ENCODE measurements around the gene MED16.
"Not testable (repeated sequence)": the region's sequence is repeated elsewhere in the genome, so short reads cannot be mapped to it uniquely, and the experiment has no call there.

The MED16 gene

DNA sequence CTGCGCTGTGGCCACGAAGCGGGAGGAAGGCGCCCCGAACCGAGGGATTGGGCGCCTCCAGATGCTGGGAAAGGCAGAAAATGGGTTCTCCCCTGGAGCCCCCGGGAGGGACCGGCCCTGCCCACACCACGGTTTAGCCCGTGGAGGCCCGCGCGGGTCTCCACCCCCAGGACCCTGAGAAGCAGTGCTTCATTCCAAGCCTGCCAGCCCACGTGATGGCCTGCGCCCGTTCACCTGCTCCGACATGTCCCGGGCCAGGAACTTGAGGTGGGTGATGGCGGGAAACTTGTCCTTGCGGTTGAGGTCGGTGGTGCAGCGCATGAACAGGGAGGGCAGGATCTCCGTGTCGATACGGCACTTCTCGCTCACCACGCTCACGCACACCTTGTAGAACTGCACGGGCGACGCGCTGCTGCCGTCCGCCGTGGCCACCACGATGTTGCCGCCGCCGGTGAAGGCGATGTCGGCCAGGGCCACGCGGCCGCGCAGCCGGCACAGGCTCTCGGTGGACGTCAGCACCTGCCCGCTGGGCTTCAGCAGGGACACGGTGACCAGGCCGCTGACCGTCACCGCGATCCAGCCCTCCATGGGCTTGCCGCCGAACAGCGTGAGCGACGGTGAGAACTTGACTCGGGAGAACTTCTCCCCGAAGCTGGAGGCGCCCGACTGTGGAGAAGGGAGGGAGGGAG, 7.3 kb downstream of the MED16 start:
- no peak for DNase-seq

DNA sequence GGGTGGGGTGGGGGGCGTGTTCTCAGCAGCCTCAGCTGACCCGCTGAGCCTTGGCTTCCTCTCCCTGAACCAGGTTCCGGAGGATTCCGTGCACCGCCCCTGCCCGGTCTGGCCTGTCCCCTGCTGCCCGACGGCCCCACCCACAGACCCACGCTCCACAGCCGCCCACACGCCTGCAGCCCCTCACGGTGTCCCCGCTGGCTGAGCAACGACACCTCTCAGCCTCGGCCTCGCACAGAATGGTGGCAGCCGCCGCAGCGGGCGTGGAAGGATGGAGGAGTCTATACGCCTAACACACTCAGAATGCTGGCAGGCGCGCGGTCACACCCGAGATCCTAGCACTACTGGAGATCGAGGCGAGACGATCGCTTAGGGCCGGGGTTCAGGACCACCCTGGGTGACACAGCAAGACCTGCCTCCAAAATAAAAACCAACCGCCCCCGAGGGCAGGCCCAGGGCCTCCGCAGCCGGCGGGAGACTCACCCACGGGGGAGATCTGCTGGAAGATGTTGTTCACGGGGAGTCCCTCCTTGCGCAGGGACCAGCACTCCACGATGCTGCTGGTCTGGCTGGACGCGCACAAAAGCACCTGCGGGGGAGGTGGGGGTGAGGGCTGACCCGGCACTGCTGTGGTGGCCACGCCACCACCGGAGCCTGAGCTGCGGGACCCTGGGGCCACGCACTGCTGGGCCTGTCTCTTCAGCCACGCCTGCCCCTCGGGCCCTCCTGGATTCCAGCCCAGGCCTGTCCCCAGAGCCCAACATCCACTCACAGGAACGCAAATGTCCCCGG, 8.4 kb downstream of the MED16 start:
- DNase-seq = no peak

DNA sequence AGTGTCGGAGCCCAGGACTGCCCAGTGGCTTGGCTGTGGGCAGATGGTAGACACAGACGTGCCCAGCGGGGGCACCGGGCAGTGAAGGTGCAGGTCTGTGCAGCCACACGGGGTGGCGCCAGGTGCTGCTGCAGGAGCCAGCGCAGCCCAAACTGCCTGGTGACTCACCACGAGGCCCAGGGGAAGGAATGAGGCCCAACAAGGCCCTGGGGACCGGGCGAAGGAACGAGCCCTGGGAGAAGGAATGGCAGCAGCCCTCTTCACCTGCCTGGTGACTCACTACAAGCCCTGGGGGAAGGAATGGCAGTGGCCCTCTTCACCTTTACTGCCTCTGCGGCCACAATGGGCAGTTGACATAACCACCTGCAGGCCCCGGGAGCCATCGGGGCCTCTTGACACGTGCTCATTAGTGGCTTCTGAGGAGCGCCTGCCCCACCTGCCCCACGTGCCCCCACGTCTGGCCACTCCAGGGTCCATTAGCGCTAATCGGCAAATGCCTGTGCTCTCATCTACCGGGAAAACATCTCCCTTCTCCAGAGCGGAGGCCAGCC, 9.3 kb downstream of the MED16 start:
- DNase-seq = peak; percentile 36

DNA sequence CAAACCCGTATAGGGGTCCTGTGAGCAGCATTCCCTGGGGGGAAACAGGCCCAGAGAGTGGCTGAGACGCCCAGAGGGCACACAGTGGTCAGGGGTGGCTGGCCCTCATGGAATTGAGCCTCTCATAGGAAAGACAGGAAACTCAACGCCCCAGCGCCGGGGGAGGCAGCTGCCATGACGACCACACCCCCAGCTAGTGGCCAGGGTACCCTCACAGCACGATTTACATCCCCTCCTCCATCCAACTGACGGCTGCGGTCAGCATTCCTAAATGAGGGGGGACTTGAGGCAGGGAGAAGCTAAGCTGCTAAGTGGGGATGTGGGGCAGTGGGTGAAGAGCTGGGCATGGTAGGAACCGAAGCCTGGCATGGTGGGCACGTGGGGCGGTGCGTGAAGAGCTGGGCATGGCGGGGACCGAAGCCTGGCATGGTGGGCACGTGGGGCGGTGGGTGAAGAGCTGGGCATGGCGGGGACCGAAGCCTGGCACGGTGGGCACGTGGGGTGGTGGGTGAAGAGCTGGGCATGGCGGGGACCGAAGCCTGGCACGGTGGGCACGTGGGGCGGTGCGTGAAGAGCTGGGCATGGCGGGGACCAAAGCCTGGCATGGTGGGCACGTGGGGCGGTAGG, 10.0 kb downstream of the MED16 start:
- DNase-seq = no peak

DNA sequence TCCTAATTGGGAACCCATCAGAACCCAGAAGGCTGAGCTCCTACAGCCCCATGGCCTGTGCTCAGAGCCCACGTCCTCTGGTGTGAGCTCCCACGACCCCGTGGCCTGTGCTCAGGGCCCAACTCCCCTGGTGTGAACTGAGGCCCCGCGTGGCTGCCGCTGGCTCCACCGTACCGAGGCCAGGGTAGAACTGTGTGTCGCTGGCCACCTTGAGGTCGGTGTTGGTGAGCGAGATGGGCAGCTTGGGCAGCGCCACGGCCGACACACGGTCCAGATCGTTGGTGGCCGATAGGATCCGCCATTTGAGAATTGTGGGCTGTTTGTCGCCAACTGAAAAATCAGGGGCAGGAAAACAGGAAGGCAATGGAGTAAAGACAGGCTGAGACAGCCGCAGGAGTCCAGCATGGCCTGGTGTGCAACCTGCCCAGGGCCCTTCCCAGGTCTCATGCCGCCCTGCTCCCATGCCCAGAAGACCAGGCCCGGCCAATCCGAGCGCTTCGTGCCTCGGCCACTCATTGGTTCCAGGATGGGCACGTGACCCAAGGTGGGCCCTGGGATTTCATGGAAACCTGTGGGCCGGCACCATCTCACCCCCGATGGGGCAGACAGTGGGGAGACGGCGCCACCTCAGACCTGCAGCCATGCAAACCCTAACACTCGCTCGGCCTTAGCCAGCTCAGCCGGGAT, 11.5 kb downstream of the MED16 start:
- DNase-seq = no peak

DNA sequence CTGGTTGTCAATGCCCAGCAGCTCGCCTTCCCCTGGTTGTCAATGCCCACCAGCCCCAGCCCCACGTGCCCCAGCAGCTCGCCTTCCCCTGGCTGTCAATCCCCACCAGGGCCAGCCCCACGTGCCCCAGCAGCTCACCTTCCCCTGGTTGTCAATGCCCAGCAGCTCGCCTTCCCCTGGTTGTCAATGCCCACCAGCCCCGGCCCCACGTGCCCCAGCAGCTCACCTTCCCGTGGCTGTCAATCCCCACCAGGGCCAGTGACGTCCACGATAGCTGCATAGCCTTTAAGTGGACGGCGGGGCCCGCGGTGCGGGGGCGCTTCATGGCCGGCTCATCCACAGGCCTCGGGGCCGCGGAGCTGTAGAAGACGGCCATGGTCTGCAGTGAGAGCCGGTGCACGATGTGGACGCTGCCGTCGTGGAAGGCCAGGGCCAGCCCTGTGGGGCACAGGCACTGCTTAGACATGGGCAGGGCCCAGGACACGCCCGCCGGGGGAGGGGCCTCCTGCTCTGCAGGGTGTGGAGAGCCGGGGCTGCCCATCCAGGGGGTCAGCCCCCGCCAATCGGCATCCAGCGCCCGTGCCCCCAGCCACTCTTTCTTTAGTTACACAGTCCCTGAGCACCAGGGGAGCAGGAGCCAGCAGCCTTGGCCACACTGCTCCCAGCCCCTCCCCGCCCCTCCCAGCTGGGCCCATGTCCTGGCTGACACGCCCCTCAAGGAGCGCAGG, 13.1 kb downstream of the MED16 start:
- DNase-seq = no peak

DNA sequence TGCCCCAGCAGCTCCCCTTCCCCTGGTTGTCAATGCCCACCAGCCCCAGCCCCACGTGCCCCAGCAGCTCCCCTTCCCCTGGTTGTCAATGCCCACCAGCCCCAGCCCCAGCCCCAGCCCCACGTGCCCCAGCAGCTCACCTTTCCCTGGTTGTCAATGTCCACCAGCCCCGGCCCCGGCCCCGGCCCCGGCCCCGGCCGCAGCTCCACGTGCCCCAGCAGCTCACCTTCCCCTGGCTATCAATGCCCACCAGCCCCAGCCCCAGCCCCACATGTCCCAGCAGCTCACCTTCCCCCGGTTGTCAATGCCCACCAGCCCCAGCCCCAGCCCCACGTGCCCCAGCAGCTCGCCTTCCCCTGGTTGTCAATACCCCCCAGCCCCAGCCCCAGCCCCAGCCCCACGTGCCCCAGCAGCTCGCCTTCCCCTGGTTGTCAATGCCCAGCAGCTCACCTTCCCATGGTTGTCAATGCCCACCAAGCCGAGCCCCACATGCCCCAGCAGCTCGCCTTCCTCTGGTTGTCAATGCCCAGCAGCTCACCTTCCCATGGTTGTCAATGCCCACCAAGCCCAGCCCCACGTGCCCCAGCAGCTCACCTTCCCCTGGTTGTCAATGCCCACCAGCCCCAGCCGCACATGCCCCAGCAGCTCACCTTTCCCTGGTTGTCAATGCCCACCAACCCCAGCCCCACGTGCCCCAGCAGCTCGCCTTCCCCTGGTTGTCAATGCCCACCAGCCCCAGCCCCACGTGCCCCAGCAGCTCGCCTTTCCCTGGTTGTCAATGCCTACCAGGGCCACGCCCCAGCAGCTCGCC, 14.0 kb downstream of the MED16 start:
- DNase-seq = not testable (repeated sequence)

DNA sequence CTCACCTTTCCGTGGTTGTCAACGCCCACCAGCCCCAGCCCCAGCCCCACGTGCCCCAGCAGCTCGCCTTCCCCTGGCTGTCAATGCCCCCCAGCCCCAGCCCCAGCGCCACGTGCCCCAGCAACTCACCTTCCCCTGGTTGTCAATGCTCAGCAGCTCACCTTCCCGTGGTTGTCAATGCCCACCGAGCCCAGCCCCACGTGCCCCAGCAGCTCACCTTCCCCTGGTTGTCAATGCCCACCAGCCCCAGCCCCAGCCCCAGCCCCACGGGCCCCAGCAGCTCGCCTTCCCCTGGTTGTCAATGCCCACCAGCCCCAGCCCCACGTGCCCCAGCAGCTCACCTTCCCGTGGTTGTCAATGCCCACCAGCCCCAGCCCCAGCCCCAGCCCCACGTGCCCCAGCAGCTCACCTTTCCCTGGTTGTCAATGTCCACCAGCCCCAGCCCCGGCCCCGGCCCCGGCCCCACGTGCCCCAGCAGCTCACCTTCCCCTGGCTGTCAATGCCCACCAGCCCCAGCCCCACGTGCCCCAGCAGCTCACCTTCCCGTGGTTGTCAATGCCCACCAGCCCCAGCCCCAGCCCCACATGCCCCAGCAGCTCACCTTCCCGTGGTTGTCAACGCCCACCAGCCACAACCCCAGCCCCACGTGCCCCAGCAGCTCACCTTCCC, 14.9 kb downstream of the MED16 start:
- not testable (repeated sequence) for DNase-seq

DNA sequence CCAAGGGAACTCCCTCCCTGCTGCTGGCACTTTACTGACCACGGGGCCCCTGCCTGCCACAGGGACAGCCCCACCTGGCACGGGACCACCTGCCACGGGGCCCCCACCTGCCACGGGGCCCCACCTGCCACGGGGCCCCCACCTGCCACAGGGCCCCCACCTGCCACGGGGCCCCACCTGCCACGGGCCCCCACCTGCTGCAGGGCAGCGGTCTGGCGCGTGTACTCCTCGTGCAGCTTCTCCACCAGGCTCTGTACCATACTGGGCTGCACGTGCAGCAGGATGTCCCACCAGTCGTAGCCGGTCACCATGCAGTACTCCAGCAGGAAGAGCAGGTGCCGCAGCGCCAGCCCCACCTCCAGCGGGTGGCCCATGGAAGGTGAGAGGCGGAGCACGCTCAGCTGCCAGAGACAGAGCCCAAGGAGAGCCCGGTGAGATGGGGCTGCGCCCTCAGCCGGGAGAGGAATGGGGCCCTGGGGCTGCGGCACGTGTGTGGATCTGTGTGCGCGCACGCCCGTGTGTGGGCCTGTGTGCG, 16.1 kb downstream of the MED16 start:
- no peak for DNase-seq

DNA sequence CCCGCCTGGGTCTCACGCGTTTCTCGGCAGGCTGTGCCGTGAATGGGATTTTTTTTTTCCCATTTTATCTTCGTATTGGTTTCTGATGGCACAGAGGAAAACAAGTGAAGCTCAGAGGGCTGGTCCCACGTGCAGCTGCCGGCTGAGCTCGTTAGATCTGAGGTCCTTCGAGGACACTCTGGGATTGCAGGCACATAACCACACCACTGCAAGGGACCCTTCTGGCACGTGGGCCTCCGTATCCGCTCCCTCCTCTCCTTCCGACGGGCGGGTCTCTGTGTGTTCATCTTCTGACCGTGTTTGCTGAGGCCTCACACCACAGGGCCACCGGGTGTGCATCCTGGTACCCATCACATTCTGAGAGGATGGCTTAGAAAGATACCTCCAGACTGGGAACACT, 16.9 kb downstream of the MED16 start:
- DNase-seq = no peak

DNA sequence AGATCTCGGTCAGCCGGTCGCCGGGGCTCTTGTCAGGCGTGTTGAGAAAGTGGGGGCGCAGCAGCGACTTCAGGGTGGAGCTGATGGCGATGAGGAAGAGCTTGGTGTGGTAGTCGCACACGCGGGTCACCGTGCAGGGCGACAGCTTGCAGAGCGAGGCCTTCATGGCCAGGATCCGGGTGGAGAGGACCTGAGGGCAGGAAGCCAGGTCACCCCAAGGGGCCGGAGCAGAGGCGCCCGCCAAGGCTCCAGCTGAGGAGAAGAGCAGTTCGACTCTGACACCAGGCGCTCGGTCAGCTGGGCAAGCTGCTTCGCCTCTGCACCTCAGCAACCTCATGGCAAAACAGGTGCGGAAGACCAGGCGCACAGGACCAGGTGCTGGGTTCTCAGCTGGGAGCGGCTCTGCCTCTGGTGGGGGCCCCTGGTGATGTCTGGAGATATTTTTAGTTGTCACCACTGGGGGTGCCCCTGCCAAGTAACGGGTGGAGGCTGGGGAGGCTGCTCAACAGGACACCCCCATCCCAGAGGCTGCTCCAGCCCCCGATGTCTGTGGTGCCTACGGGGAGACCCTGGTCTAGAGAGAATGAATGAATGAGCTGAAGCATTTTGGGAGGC, 17.6 kb downstream of the MED16 start:
- no peak for DNase-seq

DNA sequence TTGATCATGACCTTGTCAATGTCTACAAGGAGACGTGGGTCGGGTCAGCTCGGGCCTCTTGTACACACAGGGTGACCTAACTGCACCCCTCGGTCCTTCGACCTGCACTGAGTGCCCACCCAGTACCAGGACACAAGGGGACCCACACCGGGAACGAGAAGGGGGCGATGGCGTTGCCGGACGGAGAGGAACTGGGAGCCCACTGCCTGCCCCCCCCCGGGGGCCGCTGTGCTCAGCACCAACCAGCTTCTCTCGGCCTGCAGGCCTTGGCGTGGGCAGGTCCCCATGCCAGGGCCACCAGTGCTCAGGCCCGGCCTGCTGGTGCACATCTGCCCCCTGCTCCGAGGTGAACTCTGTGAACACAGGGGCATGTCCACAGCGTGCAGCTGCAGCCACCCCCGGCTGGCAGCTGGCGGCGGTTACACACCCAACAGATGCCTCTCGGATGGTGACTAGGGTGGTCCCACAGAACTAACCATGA, 19.4 kb downstream of the MED16 start:
- no peak for DNase-seq

DNA sequence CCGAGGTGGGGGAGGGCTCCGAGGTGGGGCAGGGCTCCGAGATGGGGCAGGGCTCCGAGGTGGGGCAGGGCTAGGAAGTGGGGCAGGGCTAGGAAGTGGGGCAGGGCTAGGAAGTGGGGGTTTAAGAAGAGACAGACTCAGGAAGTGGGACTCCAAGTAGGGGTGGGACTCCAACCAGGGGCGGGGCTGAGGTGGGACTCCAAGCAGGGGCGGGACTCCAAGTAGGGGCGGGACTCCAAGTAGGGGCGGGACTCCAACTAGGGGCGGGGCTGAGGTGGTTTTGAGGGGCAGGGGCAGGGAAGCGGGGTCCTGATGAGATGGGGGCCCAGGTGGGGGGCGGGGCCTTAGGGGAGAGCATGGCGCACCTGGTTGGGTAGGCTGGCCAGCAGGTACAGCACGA, 19.9 kb downstream of the MED16 start:
- DNase-seq = peak; percentile 37

DNA sequence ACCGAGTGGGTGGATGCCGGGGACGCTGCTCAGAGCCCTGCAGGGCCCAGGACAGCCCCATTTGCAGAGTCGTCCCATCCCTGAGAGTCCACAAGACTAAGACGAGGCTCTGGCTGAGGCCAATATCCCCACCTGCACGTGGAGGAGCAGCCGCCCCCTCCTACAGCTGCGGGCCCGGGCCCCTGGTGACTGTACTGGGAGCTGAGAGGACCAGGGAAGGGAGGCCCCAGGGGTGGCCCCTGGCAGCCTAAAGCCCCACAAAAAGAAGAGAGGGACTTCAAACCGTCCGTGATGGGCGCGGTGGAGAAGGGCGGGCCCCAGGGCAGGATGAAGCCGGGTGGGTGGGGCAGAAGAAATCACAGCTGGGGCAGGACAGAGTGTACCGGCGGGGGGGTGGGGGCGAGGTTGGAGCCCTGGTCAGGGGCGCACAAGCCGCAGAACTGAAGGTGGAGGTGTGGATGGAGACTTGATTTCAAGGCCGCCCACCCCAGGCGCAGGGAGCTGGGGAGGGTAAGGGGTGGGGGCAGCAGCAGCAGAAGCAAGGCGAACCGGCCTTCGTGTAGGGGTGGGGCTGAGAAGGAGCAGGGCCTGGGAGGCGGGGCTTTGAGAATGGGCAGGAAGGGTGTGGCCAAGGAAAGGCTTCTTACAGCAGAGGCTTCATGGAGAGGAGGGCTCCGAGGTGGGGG, 20.6 kb downstream of the MED16 start:
- peak; percentile 87 for DNase-seq

DNA sequence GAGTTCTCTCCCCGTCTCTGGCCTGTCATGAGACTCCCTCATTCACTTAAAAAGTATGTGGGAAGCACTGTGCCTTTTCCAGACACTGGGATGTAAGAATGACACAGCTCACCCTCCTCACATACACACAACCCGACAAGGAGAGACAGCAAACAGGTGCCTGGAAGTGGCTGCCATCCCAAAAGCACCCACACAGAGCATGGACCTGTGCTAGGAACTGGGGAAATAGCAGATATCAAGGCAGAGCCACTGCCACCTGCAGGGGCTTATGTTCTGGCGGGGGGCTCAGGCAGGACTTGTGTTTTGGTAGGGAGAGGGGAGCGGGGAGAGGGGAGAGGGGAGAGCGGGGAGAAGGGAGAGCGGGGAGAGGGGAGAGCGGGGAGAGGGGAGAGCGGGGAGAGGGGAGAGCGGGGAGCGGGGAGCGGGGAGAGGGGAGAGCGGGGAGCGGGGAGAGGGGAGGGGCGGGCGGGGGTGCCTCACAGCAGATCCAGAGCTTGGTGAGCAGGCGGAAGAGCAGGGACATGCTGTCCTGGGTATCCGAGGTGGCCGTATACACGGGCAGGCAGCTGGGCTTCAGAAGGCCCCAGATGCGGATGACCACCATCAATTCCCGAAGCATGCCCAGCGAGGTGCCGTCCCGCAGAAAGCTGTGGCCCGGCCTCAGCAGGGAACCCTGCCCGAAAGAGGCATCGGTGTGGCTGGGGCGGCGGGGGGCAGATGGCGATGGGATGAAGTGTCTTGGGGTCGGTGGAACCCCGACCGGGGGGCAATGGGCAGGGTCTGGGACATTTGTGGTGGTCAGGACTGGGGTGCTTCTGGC, 21.3 kb downstream of the MED16 start:
- DNase-seq = peak; percentile 47

DNA sequence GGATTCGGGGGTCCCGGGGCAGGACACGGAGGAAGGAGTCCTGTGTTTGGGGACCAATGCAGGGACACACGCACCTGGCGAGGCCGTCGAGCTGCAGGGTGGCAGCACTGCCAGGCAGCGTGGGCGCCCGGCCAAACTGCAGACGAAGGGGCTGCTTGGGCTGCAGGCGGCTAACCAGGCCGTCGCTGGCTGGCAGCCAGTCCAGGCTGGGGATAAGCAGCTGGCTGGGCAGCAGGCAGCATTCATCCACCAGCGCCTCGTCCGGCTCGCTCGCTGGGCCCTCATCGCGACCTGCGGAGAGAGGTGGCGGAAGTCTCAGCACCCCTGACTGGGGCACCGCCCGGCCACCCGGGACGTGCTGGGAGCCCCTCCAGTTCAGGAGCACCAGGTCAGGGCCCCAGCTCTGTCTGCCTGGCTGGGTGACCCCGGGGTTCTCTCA, 22.0 kb downstream of the MED16 start:
- DNase-seq = no peak

DNA sequence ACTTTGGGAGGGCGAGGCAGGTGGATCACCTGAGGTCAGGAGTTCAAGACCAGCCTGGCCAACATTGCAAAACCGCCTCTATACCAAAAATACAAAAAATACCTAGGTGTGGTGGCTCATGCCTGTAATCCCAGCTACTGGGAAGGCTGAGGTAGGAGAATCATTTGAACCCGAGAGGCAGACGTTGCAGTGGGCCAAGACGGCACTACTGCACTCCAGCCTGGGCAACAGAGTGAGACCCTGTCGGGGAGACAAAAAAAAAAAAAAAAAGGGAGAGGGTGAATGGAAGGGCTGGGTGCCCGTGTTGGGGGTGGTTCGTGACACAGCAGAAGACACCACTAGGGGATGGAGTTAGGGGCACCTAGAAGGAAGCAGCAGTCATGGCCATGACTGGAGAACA, 22.7 kb downstream of the MED16 start:
- no peak for DNase-seq

All from NCI-H2171 treated with DMSO at 0.1 percent for 48 hours (cell line).